K562 (cell line): ENCODE measurements around the gene MIEF1. TPM values are rescaled to one million over a fixed set of nuclear protein-coding genes. Genes with fewer than 3 reads are reported as not detected.

Source experiments
- ASH1L ChIP-seq: fragments of 450-650 bp; IDR thresholded peaks from 2 replicates; pipeline ENCODE4 v1.6.1; 2018; ENCODE audit warnings: borderline replicate concordance, mild to moderate bottlenecking, low read depth; ENCODE audit not compliant: partially characterized antibody
- CCNT2 ChIP-seq: IDR thresholded peaks from 2 replicates; pipeline ENCODE4 v1.6.1; 2011; ENCODE audit warnings: borderline replicate concordance, low read depth, mild to moderate bottlenecking, moderate library complexity, mixed read lengths, low read length; ENCODE audit not compliant: insufficient read length; ENCODE audit errors: extremely low read depth
- COPS2 ChIP-seq: fragments of 450-650 bp; conservative IDR thresholded peaks from 2 replicates; pipeline ENCODE4 v1.6.1; 2016; ENCODE audit warnings: mild to moderate bottlenecking, moderate library complexity
- CTBP1 ChIP-seq: fragments of 450-650 bp; IDR thresholded peaks from 2 replicates; pipeline ENCODE4 v1.6.1; 2016; ENCODE audit warnings: borderline replicate concordance
- ELF1 ChIP-seq: fragments of 200-800 bp; sonication (Bioruptor generic); IDR thresholded peaks from 2 replicates; pipeline ENCODE4 v1.6.1; 2016; ENCODE audit warnings: missing genetic modification characterization, missing compliant biosample characterization
- ELF2 ChIP-seq: fragments of 250-450 bp; sonication (Bioruptor Pico); IDR thresholded peaks from 2 replicates; pipeline ENCODE4 v1.5.0; 2021; ENCODE audit warnings: mild to moderate bottlenecking
- EP400 ChIP-seq: fragments of 450-650 bp; IDR thresholded peaks from 2 replicates; pipeline ENCODE4 v1.6.1; 2017; ENCODE audit warnings: antibody characterized with exemption, mild to moderate bottlenecking, moderate library complexity
- HNRNPL ChIP-seq: fragments of 200-400 bp; formaldehyde crosslinking; IDR thresholded peaks from 2 replicates; pipeline ENCODE4 v1.6.1; 2017; ENCODE audit warnings: low read depth, mild to moderate bottlenecking, low read length
- ILK ChIP-seq: fragments of 450-650 bp; IDR thresholded peaks from 2 replicates; pipeline ENCODE4 v1.6.1; 2016; ENCODE audit warnings: missing genetic modification characterization, low read depth, mild to moderate bottlenecking, missing compliant biosample characterization, moderate library complexity, borderline replicate concordance
- MAFG ChIP-seq: fragments of 450-650 bp; conservative IDR thresholded peaks from 2 replicates; pipeline ENCODE4 v1.6.1; 2016; ENCODE audit warnings: missing genetic modification characterization, missing compliant biosample characterization
- MEF2A ChIP-seq: IDR thresholded peaks from 2 replicates; pipeline ENCODE4 v1.6.1; 2011; ENCODE audit warnings: low read depth, mild to moderate bottlenecking, low read length, moderate library complexity; ENCODE audit not compliant: control insufficient read depth
- MEIS2 ChIP-seq: fragments of 450-650 bp; IDR thresholded peaks from 2 replicates; pipeline ENCODE4 v1.6.1; 2014; ENCODE audit warnings: mild to moderate bottlenecking; ENCODE audit not compliant: partially characterized antibody
- NCOA1 ChIP-seq: fragments of 450-650 bp; IDR thresholded peaks from 2 replicates; pipeline ENCODE4 v1.6.1; 2016; ENCODE audit warnings: low read depth
- NCOA4 ChIP-seq: fragments of 450-650 bp; IDR thresholded peaks from 2 replicates; pipeline ENCODE4 v1.6.1; 2018; ENCODE audit warnings: mild to moderate bottlenecking; ENCODE audit not compliant: partially characterized antibody
- NFRKB ChIP-seq: fragments of 450-650 bp; IDR thresholded peaks from 2 replicates; pipeline ENCODE4 v1.6.1; 2016; ENCODE audit warnings: low read depth
- OTX1 ChIP-seq: fragments of 450-650 bp; formaldehyde crosslinking; IDR thresholded peaks from 2 replicates; pipeline ENCODE4 v1.4.0; 2022; ENCODE audit warnings: mild to moderate bottlenecking
- RBFOX2 ChIP-seq: fragments of 200-400 bp; formaldehyde crosslinking; IDR thresholded peaks from 2 replicates; pipeline ENCODE4 v1.6.1; 2017; ENCODE audit warnings: low read depth, mild to moderate bottlenecking, low read length, moderate library complexity
- RBM17 ChIP-seq: fragments of 200-400 bp; formaldehyde crosslinking; IDR thresholded peaks from 2 replicates; pipeline ENCODE4 v1.6.1; 2017; ENCODE audit warnings: low read depth, mild to moderate bottlenecking, low read length, borderline replicate concordance
- RBM39 ChIP-seq: fragments of 200-400 bp; formaldehyde crosslinking; optimal IDR thresholded peaks from 2 replicates; pipeline ENCODE3; 2018; ENCODE audit warnings: low read depth, low read length
- SMARCA5 ChIP-seq: fragments of 450-650 bp; IDR thresholded peaks from 2 replicates; pipeline ENCODE4 v1.6.1; 2016
- SREBF2 ChIP-seq: sonication (generic); formaldehyde crosslinking; IDR thresholded peaks from 2 replicates; pipeline ENCODE4 v1.4.0; 2020; ENCODE audit warnings: mild to moderate bottlenecking, missing genetic modification reagents
- SRSF9 ChIP-seq: fragments of 200-400 bp; formaldehyde crosslinking; IDR thresholded peaks from 2 replicates; pipeline ENCODE4 v1.6.1; 2017; ENCODE audit warnings: low read depth, low read length, borderline replicate concordance
- TRIM28 ChIP-seq: fragments of 450-650 bp; IDR thresholded peaks from 2 replicates; pipeline ENCODE4 v1.6.1; 2017
- U2AF1 ChIP-seq: fragments of 200-400 bp; formaldehyde crosslinking; optimal IDR thresholded peaks from 2 replicates; pipeline ENCODE3; 2017; ENCODE audit warnings: mild to moderate bottlenecking, low read depth, low read length, moderate library complexity
- ZBED1 ChIP-seq: IDR thresholded peaks from 2 replicates; pipeline ENCODE4 v1.6.1; 2014
- ZEB2 ChIP-seq: fragments of 450-650 bp; IDR thresholded peaks from 2 replicates; pipeline ENCODE4 v1.6.1; 2016
- ZNF431 ChIP-seq: sonication (generic); formaldehyde crosslinking; IDR thresholded peaks from 2 replicates; pipeline ENCODE4 v1.8.0; 2022; ENCODE audit warnings: mild to moderate bottlenecking, missing genetic modification reagents
- ZNF655 ChIP-seq: fragments of 250-450 bp; sonication (Bioruptor Pico); IDR thresholded peaks from 2 replicates; pipeline ENCODE4 v1.5.0; 2021
- ZZZ3 ChIP-seq: fragments of 450-650 bp; IDR thresholded peaks from 2 replicates; pipeline ENCODE4 v1.6.1; 2016; ENCODE audit warnings: antibody characterized with exemption, mild to moderate bottlenecking, moderate library complexity
- polyA plus RNA-seq, 8 experiments: library from polyadenylated mRNA; depleted of rRNA in 4 of 8; stranded (reverse) in 5 of 8; unstranded in 3 of 8; fragments of >200 nt; fragmentation: Nextera tagmentation in 2 of 8; fragmentation: Illumina TruSeq in 1 of 8; extraction: Ambion mirVana in 2 of 8; extraction: Trizol in 1 of 8; gene quantifications; 2 replicates each; pipeline versions ENCODE4 v1.2.1 to v1.2.3, GENCODE V29; 2011 to 2014; ENCODE audit warnings: inconsistent platforms in 1 of 8, missing spikeins in 1 of 8
- total RNA-seq, 7 experiments: library from RNA; depleted of rRNA in 6 of 7; stranded (reverse); fragments of >200 nt in 6 of 7; fragmentation: Illumina TruSeq in 2 of 7; extraction: Trizol in 2 of 7; gene quantifications; 2 replicates each; pipeline versions ENCODE4 v1.2.1 to v1.2.3, GENCODE V29; 2011 to 2021; ENCODE audit warnings: low replicate concordance in 1 of 7
- TF ChIP-seq, protein P1 (sequence below): sonication (generic); formaldehyde crosslinking; IDR thresholded peaks from 2 replicates; pipeline ENCODE4 v1.8.0; 2023; ENCODE audit warnings: mild to moderate bottlenecking, missing genetic modification reagents

Gene MIEF1
- total and polyA plus RNA-seq, 9 of the 15 experiments (the other 6 are each of a cell fraction or from before 2014, with no cell fraction given), result 10.9 to 51.8 (median 25.5) TPM

- peak; percentile 49 for TF ChIP-seq ASH1L
- peak; percentile 99 for TF ChIP-seq RBFOX2
- peak; percentile 100 for TF ChIP-seq NFRKB
- TF ChIP-seq HNRNPL, result peak; percentile 74
- TF ChIP-seq ZNF655, result no peak
- TF ChIP-seq EP400, result peak; percentile 99
- TF ChIP-seq ZBED1, result 0 out of 2 replicates have a peak, but pooled peaks have one; percentile 42
- 0 out of 2 replicates have a peak, but pooled peaks have one; percentile 68 for TF ChIP-seq ZZZ3
- peak; percentile 88 for TF ChIP-seq ELF2
- TF ChIP-seq, protein P1, sequence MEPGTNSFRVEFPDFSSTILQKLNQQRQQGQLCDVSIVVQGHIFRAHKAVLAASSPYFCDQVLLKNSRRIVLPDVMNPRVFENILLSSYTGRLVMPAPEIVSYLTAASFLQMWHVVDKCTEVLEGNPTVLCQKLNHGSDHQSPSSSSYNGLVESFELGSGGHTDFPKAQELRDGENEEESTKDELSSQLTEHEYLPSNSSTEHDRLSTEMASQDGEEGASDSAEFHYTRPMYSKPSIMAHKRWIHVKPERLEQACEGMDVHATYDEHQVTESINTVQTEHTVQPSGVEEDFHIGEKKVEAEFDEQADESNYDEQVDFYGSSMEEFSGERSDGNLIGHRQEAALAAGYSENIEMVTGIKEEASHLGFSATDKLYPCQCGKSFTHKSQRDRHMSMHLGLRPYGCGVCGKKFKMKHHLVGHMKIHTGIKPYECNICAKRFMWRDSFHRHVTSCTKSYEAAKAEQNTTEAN (CRISPR knock-in tag), result peak; percentile 64; the same call in 1 of the 2 replicates
- TF ChIP-seq RBM17, result no peak
- no peak for TF ChIP-seq MEIS2
- no peak for TF ChIP-seq ILK (tag)
- no peak for TF ChIP-seq SMARCA5
- TF ChIP-seq NCOA4, result no peak
- no peak for TF ChIP-seq SREBF2
- peak; percentile 66; the same call in 1 of the 2 replicates for TF ChIP-seq NCOA1
- TF ChIP-seq SRSF9, result no peak
- no peak for TF ChIP-seq MEF2A
- TF ChIP-seq U2AF1, result peak; percentile 97
- no peak for TF ChIP-seq COPS2
- TF ChIP-seq CTBP1, result no peak; the same call in 1 of the 2 replicates
- no peak for TF ChIP-seq ZEB2
- no peak for TF ChIP-seq TRIM28
- TF ChIP-seq CCNT2, result peak; percentile 27
- no peak for TF ChIP-seq OTX1 (CRISPR knock-in tag)
- peak; percentile 98 for TF ChIP-seq RBM39
- TF ChIP-seq ZNF431 (CRISPR knock-in tag), result peak; percentile 77; the same call in 1 of the 2 replicates
- TF ChIP-seq ELF1 (tag), result peak; percentile 93
- no peak for TF ChIP-seq MAFG (tag)
These were observed 18.4 kb downstream of the MIEF1 start, which contains the start of gene ATF4 (continued) for GRCh38 chr22:39520226-39521105.
